GM21786 (cell line): ENCODE results near the gene NDRG4.

Experiments
- ATAC-seq: cut with Tn5 transposase; IDR thresholded peaks from one replicate; pipeline ENCODE4 v1.9.1; 2021; ENCODE audit not compliant: unreplicated experiment

NDRG4 gene

DNA sequence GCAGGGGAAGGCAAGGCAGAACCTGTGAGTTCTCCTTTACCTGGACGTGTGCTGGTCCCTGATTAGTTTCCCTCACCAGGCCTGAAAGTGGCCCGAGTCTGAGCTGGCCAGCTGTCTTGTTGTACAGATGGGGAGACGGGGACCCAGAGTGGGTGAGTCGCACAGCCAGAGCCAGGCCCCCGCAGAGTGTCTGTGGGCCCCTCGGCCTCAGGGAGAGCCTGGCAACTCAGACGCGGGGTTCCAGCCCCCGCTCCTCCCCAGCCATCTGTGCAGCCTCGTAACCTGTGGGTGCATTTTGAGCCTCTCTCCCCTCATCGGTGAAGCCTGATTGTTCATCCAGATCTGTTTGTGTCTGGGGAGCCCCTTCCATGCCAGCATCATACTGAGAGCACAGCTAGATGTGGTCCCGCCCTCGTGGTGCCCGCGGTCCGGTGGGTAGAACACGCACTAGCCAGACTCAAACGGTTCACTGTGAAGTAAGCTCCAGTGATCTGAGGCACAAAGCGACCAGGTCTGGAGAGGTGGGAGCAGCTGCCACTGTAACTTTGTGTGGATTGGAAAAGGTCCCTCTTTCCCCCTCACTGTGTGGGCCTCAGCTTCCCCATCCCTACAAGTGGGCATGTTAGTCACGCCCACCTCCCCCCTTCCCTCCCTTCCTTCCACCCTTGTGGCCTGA is 6.0 kb upstream of the NDRG4 start:
- ATAC-seq, result no peak

DNA sequence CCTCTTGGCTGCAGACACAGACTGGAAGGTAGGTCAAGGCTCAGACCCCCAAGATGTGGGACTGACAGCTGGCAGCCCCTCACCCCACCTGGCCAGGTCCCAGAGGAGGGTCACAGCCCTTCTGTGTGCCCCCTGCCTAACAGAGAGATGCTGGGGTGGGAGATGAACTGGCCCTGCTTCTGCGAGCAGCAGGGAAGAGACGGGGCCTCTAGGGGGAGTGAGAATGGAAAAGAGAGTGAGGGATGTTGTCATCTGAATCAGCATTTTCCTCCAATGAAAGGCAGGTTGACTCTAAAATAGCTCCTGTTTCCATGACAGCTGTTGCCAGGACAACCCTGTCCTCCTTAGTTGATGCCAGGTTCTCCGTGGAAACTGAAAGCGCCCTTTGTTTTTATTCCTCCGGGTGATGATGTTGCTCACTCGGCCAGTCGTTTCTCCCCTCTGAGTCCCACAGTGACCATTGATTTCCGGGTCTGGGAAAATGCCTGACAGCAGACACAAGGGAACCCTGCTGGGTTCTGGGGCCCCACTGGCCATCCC is 4.9 kb upstream of the NDRG4 start:
- peak; percentile 73 for ATAC-seq

DNA sequence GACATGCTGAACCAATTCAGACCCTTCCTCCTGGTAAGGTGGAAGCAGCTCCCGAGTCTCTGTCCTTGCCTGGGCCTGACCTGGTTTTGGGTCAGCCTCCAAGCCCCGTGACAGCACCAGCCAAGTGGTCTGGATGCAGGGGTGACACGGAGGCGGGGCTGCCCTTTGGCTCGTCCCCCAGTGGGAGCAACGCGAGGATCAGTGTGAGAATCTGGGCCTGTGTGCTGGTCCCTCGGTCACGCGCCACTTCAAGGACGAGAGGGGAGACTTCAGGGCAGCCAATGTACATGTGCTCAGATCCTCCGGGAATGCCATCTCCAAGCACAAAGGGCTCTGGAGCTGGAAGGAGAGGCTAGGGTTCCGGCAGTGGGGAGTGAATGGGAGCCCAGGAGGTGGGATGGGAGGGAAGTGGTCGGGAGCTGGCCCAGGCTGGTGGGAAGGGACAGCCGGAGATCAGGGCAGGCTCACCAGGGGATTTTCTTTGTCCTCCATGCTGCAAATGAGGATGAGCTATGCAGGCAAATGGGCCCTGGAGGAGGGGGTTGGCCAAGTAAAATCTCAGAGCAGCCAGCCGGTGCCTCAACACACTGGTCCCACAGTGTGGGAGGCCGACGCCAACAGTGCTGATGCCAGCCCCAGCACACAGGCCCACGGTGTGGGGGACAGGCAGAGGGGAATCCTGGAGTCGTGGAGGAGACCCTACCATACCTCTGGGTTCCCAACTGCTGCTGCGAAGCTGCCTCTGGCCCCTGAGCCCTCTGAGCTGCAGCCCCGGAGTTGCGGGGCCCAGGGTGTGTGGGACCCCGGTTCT is 4.2 kb upstream of the NDRG4 start:
- ATAC-seq, result no peak

DNA sequence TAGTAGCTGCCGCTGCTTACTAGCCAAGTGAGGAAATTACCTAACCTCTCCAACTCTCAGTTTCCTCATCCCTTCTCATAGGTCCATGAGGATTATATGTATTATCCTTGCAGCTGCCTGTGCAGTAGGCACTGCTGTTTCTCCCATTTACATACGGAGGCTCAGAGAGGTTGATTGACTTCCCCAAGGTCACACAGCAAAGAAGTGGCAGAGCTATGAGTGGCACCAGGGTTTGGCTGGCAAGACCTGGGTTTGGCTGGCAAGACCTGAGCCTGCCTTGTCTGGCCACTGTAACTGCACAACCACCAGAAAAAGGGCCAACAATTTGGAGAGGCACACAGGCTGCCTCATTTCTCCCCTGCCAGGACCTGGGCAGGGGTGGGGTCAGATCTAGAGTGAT is 2.5 kb upstream of the NDRG4 start:
- ATAC-seq, result no peak

DNA sequence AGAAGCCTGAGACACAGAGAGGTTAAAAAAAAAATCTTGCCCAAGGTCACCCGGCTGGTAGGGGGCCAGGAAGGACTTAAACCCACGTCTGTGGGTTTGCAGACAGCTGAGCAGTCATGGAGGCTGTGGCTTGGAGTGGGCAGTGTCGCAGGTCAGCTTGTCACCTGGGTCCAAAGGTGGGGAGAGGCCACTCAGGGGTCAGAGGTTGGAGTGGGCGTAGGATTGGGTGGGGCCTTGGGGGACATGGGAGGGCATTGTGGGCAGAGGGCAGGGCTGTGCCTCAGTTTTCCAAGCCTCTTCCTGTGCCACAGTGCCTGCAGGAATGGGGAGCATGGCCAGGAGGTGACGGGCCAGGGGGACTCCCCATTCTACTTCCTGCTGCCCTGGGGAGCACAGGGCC is 2.0 kb upstream of the NDRG4 start:
- ATAC-seq, result no peak

DNA sequence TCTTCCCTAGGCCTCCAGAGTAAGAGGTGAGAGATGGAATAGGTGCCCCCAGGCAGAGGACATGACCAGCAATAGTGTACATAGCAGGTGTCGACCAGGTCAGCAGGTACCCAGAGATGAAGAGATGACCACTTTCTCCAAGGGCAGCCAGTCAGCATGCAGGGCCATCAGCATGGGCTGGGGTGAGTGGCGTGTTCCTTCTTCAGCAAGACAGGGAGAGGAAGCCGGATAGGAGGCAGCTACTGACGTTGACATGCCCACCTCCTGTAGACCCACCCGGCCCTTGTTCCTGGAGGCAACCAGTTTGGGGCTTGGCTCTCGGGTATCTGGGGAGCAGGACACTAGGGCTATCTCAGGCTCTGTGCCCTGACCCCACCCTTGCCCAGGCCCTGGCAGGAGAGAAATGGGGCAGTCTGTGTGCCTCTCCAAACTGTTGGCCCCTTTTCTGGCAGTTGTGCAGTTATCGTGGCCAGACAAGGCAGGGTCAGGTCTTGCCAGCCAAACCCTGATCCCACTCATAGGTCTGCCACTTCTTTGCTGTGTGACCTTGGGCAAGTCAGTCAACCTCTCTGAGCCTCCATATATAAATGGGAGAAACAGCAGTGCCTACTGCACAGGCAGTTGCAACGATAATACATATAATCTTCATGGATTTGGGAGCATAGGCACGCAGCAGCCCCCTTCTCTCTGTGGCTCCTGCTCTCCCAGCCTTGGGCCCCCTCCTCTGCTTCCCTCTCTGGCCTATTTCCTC is 1.4 kb upstream of the NDRG4 start:
- no peak for ATAC-seq

DNA sequence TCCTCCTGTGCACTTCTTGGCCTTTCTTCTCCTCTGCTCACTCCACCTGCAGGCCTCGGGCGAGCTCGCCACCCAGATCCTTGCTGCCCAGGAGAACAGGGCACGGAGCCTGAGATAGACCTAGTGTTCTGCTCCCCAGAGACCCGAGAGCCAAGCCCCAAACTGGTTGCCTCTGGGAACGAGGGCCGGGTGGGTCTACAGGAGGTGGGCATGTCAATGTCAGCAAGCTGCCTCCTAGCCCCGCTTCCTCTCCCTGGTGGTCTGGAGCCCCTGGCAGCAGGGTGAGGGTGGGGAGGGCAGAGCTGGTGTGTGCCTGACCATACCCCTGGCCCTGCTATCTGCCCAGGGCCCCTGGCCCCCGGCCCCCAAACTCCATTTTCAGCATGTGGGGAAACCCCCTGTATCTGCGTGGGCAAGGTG is 841 bp upstream of the NDRG4 start:
- ATAC-seq, result no peak

DNA sequence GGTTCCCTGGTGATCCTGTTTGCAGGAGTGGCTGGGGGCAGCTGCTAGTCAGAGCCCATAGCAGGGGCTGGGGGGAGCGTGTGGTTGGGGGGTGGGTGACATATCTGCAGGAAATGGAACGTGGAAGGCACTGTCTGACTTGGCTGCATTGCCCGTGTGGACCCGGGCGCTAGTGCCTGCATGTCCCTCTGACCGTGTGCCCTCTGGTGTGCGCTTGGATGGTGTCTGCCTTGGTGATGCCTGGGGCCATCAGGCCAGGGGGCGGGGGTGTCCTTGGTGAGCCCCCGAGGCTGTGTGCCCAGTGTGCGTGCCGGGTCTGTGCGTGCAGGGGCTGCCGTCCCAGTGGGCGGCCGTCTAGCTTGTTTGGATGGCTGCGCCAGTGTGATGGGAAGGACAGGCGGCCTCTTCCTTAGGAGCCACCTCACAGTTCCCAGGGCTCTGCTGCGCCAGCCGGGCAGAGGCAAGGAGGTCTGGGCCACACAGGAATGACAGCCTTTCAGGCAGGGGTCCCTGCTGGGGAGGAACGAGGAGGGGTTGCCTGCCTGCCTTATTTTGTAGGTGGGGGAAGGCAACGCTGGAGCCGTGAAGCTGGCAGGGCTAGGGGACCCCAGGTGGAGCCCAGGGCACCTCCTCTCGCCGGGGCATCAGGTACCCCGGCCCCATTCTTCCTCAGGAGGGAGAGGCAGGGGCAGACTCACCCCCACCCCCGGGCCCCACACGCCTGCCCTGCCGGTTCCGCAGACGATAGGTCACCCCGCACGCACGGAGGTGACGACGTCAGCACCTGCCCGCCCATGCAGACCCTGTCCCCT is 693 bp downstream of the NDRG4 start:
- no peak for ATAC-seq

DNA sequence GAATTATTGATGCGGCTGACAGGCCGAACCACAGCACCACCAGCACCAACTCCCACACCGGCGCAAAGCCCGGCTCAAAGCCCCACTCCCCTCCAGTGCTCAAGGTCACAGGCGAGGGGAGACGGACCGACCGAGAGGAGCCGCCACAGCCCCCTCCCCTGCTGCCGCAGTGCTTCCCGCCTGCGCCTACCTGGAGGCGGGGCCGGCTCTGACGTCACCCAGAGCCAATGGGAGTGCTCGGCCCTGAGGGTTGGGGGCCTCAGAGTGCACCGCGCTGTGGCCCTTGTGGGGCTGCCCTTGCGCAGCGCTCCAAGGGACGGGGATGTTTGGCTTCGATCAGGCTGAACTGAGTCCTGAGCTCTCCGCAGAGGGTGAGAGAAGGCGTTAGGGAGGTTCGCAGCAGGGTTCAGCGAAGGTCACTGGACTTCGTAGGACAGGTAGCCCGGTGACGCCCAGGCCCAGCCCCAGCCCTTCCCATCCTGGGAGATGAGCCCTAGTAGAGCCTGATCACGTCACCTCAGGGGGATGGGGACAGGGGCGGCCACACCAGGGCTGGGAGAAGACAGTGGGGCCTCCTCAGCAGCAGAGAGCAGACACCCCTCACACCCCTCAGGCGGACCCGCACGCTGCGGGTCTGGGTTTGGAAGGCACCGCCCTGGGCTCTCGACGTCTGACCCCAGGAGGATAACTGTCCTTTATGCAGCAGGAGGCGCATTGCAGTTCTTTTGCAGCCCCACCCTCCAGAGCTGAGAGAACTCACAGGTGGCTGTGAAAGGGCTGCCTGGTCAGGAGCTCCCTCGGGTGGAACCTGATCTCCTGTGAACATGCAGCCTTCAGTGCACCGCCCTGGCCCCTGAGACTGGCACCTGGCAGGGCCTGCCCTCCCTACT is 1.5 kb downstream of the NDRG4 start:
- no peak for ATAC-seq

DNA sequence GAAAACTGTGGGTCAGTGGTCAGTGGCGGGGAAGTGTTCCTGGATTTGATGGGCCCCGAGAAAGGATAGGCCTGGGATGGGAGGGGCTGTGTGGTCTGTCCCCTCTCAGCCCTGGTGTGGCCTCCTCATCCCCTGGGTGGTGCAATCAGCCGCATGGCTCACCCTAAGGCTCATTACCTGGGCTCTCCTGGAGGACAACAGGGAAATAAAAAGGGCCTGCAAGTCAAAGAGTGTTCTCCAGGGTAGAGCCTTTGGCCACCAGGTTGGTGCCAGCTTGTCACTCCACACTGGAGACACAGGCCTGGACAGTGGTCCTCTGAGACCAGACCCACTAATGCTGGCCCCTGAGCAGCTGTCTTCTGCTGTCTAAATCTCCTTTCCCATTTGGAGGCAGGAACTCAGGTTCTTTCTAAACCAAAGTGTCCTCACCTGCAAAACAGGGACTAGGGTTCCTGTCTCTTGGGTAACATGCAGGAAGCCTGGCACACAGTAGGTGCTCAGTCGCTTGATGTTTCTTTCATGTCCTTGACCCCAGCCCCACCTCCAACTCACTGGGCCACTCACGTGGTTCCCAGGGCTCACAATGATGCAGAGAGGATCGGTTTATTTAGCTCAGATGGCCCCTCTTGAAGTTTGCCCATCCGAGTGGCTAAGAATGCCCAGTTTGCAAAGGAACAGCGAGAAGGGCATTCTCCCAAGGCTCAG is 2.4 kb downstream of the NDRG4 start:
- ATAC-seq, result no peak

DNA sequence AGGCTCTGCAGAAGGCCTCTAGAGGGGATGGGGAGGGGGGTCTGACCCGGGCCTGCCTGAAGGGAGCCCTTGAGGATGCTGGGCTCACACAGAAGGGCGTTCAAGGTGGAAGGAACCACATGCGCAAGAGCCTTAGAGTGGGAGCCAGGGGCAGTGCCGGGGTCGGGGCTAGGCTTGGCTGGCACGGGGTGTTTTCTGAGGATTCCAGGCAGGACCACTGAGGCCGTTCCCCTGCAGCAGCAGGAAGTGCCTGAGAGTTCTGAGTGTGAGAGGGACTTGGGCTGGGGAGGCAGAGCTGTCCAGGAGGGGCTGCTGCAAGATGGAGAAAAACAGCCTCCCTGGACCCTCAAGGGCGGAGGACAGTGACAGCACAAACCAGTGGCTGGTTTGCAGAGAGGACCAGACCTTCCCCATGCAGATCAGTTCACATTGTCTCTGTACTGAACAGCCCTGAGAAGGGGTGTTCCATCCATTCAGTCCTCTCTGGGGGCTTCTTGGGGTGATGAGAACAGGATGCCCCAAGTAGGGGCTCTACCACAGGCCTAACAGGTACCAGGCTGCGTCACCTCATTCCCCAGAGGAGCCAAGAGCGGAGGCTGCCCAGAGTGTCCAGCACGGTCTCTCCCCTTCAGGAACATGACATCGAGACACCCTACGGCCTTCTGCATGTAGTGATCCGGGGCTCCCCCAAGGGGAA is 3.4 kb downstream of the NDRG4 start:
- ATAC-seq, result no peak

DNA sequence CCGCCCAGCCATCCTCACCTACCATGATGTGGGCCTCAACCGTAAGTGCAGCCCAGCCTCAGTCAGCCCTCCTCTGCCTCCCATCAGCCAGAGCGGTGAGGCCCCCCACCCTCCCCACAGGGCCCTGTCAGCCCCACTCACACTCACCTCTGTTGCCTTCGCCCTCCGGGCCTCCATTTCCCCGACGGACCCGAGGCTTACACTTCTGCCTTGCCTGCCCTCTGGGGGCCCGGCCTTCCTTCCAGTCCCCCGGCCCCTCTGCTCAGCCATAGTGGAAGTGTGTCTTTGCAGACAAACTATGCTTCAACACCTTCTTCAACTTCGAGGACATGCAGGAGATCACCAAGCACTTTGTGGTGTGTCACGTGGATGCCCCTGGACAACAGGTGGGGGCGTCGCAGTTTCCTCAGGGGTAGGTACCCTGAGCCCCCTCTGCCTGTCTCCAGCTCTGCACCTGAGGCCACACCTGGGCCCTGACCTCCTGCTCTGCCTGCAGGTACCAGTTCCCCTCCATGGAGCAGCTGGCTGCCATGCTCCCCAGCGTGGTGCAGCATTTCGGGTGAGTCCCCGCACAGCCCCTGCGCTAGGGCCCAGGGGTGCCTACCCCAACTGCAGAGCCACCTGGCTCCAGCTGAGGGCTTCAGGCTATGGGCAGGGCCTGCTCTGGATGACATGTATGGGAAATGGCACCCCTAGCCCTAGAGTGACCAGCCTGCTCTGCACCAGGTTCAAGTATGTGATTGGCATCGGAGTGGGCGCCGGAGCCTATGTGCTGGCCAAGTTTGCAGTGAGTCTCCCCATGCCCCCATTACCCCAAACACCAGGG is 4.1 kb downstream of the NDRG4 start:
- no peak for ATAC-seq

DNA sequence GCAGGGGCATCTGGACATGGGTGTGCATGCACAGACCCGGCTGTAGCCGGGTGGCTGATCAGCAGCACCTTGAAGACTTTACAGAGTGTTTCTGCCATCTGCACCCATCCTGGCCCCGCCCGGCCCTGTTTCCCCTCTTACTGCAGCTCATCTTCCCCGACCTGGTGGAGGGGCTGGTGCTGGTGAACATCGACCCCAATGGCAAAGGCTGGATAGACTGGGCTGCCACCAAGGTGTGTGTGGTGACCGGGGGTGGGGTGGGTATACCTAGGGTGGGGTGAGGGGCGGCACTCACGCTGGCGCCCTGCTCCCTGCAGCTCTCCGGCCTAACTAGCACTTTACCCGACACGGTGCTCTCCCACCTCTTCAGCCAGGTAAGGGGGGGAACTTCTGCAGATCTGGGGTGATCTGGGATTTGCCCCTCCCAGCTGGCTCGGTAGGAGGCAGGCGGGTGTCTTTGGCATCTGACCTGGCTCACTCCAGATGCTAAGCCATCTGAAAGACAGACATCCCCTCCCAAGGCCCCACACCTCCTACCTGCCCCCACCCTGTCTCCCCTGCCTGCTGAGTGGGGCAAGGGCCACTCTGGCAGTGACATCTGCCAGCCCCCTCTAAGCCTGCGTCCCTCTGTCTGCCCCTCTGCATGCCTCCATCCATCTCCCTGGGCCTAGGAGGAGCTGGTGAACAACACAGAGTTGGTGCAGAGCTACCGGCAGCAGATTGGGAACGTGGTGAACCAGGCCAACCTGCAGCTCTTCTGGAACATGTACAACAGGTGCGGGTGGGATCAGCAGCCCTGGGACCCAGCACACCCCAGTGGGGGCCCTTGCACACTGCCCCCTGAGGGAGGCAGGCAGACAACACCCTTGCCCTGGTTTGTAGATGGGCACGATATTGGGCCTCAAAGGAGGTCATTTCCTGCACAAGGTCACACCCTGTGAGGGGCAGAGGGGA is 6.6 kb downstream of the NDRG4 start:
- no peak for ATAC-seq

DNA sequence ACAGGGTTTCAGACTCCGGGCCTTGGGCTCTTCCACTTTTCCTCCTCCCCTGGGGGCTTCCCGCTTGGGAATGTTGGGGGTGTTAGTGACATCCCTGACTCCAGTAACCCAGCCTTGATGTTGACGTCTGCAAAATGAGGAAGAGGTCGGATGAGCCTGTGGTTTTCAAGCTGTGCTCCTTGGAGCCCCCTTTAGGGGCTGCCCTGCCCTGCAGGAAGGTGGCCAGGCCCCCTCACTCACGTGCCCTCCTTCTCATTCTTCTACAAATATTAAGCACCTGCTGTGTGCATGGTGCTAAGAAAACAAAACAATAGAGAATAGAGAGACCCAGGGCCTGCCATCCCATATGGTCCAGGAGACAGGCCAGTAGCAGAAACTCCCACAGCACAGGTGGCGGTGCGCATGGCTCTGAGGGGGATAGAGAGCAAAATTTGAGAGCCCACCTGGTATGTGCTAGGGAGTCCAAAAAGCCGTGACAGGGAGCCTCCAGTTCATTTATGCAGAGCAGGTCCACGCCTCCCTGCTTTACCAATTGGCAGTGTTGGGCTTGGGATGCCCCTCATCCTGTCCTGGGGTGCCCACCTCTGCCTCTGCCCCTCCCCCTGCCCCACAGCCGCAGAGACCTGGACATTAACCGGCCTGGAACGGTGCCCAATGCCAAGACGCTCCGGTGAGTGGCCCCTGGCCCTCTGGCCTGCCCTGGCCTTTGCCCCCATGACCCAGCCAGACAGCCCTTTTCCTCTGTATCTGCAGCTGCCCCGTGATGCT is 7.4 kb downstream of the NDRG4 start:
- no peak for ATAC-seq

DNA sequence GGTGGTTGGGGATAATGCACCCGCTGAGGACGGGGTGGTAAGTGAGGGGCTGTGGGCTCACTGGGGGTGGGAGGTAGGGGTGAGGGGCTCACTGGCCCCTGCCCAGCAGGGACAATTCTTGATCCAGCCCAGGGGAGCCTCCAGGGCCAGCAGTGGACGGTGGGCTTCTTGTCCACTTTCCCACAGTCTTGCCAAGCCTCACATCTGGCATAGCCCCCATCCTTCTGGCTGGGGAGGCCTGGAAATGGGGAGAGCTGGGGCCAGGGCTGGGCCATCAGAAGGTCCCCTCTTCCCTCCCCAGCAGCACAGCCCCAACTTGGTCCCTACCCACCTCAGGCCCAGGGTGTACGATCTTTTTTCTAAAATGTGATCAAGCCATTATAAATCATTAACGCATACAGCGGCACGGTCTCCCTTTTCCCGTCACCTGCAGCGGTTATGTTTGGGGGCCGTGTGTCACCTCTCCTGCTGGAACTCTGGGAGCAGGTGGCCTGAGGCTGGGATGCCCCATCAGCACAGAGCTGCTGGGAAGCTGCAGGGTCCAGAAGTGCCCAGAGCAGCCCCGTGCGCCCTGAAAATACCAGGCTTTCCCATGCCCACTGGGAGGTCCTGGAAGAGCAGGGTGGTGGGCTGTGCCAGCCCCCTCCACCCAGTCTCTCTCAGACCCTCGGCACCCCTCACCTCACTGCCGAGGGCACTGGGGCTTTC is 8.2 kb downstream of the NDRG4 start:
- no peak for ATAC-seq
